DMS153 treated with DMSO at 0.1 percent for 48 hours (cell line): ENCODE measurements around the gene LENG1.

ENCODE experiments used
- DNase-seq: peaks from one replicate; lab custom pipeline; 2025; ENCODE audit not compliant: unreplicated experiment; lab: John Stamatoyannopoulos, UW

LENG1 gene

DNA sequence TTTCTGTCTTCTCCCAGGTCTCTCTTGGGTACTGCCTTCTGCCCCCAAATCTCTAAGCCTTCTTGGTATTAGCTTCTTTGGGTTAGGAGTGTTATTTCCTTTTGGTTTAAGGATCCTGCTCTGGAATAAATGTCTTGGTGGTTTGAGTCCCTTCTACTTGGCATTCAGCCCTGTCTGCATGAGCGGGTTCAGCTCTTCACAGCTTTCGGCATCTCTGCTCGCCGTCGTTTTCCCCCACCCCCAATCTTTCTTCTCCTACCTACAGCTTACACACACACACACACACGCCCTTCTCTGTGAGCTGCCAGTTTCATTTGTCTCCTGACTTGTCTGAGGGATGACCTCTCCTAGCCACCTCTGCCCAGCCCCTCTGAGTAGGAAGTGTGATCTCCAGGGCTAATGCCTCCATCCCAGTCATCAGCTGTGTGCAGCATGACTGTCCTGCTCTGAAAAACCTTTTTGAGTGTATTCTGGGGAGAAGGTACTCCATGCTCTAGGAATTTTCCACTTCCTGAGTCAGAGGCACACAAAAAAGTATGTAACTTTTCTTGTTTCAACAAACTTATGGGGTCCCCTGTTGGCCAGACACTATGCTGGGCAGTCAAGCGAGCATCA lies 17.2 kb downstream of the LENG1 start:
- no peak for DNase-seq

DNA sequence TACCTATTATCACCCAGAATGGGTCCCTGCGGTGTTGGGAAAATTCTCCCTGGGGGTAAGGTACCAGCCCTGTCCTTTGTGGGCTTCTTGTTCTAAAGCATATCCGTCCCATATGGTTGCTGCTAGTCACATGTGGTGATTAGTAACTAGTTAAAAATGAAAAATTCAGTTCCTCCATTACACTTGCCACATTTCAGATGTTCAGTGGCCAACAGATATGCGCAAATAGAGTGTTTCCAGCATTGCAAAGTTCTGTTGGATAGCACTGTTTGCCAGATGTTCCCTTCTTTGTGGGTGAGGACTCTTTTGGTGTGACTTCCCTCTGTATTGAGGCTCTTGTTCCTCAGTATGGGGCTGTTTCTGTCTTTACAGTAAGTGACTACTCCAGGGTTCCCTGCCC lies 18.2 kb downstream of the LENG1 start:
- DNase-seq: no peak

DNA sequence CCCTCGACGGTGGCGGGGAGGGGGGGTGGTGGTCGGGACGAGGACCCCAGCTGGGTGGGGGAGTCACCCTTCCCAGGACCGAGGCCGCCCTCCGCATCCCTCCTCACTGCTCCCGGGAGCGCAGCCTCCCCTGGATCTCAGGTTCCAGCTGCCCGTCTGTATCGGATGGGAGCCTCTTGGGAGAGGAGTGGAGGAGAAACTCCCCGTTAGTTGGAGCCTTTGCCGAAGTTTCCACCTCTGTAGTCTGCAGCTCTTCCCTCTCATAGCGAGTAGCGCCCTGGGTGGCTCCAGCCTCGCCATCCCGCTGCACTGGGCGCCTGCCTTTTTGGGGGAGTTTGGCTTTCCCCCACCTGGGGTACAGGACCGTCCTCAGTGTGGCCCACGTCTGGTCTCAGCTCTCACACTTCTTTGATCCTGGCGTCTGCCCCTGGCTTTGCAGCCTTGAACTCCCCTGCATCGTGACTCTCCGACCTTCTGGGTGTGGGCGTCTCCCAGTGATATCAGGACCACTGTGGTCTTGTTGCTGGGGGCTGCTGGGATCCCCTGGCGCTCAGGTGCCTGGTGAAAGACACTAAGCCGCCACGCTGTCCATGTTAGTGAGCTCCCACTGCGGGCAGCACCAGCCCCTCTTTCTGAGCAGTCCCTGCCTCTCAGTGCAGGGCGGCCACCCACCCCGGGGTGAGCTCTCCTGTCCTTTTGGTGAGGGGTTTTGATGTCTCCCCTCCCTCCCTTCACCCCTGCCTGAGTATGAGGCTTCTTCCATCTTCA lies 20.8 kb downstream of the LENG1 start:
- no peak for DNase-seq

DNA sequence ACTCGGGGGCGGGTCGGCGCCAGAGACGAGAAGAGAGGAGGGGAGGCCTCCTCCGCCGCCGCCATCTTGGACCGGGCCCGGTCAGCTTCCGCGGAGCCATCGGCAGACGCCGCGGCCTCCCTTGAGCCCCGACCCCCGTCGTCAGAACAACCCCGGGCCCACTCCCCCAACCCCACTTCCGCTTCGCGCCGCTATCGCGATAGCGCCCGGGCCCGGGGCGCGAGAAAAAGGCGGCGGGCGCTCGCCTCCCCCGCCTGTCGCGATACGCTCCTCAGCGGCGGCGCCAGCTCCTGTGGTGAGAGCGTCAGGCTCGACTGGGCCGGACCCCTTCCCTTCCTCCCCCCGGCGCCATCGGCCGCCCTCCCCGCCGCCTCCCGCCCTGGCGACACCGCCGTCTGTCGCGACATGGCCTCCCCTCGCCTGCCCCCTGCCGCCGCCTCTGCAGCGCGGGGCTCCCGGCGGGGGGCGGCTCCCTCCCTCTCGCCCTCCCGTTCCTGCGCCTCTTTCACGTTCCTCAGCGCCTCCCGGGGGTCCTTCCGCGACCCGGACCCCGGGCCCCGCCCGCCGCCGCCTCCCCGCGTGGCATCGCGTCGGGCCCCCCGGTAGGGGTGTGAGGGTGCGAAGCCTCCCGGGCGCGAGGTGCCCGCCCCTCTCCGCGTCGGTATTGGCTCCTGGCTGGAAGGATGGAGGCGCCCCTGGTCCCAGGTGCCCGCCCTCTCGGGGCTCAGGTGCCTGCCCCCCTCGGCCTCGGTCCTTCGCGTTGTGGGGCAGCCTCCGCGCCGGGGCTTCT lies 21.6 kb downstream of the LENG1 start, which contains the start of gene CNOT3:
Gene CNOT3 (plus strand): TSS at position 64 of the 790 bp plus-strand sequence. CDS start 5,217 bp downstream, outside the sequence.
- no peak for DNase-seq

DNA sequence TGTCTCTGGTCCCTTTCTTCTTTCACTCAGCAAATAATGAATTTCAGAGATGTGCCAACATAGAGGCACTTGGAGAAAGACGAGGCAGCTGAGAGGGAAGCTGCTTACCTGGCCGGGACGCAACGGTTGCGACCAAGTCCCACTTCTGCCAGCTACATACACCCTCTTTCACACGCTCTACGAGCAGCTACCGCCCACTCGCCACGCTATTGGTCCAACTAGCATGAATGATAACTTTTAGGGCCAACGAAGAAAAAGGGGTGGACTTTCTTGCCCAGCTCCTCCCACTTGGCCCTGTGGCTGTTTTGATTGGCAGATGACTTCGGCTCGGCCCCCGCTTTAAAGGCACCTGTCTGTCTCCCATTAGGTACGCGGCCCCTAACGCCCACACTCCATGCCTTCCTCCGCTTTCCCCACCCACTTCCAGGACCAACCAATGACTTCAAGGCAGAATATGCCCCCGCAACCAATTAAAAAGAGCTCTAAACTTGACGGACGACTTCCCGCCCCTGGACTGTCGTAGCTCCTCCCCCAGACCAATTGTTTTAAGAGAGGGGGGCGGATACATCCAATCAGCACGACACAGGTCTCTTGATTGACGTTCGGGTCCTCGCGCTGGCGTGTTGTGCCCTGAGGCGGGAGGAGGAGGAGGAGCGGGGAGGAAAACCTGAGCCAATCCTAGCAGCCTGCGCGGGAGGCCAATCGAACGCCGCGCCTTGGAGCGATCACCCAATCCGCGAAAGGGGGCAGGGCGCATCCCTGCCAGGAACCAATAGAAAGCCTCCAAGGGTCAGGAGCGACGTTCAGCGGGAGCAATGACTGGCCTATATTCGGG lies 22.4 kb downstream of the LENG1 start:
- DNase-seq: peak; percentile 100

DNA sequence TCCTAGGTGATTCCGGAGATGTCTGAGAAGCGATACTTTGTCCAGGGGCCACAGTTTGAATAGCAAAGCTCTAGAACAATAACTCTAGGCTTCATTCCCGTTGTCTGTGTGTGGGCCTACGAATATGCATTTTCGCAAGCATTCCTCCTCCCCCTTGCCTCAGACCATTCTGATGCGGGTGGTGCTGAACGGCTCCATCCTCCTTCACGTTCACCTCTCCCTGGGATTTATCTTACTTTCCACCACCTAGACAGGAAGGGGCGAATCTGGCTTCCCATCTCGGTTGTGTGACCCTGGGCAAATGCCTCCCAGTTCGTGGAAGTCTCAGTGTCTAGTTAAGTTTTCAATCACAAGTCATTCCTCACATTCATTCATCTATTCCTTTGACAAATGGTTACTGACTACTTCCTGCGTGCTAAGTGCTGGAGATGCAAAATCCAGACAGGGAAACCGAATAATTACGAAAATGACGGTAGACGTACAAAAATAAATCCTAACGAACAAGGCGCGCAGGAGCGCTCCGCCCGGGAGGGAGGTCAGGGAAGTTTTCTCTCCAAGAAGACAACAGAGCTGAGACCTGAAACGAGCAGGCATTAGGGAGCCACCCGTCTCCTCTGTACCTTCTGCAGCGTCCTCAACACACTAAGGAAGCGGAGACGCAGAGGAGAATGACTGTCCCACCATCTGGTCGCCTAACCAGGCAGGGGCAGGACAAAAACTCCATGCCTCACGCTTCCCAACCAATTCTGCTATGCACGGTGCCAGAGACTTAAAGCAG lies 23.2 kb downstream of the LENG1 start:
- no peak for DNase-seq

DNA sequence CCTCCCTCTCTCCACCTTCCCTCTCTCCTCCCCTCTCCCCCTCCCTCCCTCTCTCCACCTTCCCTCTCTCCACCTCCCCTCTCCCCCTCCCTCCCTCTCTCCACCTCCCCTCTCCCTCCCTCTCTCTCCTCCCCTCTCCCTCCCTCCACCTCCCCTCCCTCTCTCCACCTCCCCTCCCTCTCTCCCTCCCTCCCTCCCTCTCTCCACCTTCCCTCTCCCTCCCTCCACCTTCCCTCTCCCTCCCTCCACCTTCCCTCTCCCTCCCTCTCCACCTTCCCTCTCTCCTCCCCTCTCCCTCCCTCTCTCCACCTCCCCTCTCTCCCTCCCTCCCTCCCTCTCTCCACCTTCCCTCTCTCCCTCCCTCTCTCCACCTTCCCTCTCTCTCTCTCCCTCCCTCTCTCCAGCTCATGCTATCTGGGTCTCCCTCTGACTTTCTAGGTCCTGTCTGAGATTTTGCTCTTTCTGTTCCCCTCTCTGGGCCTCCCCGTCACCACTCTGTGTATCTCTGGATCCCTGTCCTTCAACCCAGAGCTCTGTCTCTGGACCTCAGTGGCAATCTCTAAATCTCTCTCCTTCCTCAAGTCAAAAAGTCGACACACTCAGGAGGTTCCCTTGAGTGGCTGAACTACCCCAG lies 25.4 kb downstream of the LENG1 start:
- no peak for DNase-seq

DNA sequence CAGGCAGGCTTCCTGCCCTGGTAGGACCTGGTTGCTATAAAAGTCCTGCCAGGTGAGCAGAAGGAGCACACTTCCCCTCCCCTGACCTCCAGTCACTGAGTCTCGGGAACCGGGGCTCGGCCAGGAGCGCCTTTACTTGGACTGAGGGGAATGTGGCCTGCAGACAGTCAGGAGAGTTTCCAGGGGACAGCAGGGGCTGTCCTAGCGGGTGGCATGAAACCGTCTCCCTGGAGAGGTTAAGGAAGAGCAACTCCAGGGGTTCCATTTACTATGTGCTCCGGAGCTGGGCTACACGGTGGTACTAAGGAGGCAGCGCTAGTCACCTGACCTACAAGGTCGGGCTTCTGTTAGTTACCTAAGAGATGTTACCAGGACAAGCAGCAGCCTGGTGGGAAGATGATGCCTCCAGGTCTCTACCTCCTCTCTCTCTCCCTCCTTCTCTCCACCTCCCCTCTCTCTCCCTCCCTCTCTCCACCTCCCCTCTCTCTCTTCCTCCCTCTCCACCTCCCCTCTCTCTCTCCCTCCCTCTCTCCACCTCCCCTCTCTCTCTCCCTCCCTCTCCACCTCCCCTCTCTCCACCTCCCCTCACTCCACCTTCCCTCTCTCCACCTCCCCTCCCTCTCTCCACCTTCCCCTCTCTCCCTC lies 26.1 kb downstream of the LENG1 start:
- DNase-seq: peak; percentile 54

DNA sequence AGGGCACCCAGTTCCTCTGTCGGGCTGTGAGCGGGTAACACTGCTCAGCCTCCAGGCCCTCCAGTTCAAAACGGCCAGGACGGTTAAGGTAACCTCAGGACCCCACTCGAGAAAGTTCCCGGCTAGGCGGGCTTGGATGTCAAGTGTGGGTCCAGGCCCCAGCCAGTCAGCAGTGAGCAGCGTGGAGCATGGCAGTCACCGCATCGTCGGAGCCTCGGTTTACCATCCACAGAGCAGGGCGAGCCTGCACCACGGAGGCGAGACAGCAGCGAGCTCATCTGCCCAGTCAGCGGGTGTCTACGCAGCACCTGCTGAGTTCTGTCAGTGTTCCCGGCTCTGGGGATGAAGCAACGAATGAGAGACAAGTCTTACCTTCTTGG lies 29.9 kb downstream of the LENG1 start:
- no peak for DNase-seq

DNA sequence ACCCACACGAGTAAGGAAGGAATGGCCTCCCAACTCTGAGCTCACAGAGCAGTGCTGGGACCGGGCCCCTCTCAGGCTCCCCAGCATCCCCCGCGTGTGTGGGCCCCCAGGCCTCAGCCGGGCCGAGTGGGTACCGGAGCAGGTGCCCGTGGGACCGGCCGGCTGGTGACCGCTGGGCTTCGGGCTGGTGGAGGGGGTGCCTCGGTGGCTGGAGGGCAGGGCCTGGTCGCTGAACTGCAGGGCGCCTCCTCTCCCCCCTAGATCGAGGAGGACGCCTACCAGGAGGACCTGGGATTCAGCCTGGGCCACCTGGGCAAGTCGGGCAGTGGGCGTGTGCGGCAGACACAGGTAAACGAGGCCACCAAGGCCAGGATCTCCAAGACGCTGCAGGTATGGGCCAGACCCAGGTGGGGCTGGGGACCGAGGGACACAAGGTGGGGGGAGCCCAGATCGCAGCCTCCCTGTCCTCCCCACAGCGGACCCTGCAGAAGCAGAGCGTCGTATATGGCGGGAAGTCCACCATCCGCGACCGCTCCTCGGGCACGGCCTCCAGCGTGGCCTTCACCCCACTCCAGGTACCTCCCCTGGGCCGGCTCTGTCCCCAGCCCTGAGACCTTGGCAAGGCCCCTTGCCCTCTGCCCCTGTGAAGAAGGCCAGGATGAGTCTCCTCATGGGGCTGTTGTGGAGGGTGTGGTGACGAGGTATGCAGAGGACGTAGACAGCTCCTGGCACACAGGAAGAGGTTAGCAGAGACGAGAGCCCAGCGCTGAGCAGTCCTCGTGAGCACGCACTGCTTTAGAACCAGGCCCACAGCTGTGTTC lies 30.5 kb downstream of the LENG1 start:
- DNase-seq: no peak

DNA sequence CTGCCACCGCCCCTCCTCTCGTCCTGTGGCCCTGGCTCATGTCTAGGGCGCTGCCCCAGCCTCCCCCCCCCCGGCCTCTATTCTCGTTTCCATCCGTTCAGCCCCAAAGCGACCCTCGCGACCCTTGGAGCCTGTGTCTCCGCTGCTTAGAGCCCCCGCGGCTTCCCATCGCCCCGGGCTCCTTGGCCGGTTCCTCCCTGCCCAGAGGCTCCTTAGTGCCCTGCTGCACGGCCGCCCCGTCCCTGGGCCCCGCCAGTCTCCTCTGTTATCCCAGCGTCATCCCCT lies 31.1 kb downstream of the LENG1 start:
- no peak for DNase-seq

DNA sequence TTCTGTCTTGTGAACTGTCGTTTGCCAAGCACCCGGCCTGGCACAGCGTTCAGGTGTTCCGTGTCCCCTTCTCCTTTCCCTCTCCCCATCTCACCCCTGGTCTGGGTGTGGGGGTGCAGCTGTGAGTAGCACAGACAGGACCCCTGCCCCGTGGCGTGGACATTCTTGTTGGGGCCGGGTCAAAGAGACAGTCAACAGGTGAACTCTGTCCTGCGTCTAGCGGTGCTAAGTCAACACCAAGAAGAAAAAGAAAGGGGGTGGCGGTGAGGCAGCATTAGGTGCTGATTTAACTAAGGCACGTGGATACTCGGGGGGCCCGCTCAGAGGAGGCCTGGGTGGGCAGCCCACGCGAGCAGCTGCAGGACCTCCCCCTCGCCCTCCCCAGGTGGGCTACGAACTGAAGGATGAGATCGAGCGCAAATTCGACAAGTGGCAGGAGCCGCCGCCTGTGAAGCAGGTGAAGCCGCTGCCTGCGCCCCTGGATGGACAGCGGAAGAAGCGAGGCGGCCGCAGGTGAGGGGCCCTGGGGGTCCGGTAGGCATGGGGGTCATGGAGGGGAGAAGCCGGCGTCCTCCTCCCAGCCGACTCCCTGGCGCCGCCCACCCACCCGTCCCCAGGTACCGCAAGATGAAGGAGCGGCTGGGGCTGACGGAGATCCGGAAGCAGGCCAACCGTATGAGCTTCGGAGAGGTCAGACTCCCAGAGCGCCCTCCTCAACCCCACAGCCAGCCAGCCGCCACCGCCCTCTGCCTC lies 31.7 kb downstream of the LENG1 start:
- no peak for DNase-seq

DNA sequence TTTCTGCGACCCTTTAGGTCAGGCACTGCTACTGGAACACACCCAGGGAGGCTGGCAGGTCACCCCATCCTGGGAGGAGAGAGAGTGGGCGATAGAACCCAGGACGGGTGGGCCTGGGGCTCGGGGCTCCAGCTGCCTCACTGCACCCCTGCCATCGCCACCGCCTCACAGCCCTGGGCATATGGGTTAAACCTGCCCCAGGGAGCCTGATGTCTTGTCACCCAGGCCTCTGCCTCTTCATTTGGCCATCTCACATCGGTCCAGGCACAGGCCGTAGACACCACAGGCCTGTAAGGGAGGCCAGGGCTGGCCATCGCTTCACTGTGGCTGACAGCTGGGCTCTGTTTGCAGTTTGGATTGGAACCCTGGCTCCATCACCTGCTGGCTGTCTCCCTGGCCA lies 33.8 kb downstream of the LENG1 start:
- DNase-seq: no peak

DNA sequence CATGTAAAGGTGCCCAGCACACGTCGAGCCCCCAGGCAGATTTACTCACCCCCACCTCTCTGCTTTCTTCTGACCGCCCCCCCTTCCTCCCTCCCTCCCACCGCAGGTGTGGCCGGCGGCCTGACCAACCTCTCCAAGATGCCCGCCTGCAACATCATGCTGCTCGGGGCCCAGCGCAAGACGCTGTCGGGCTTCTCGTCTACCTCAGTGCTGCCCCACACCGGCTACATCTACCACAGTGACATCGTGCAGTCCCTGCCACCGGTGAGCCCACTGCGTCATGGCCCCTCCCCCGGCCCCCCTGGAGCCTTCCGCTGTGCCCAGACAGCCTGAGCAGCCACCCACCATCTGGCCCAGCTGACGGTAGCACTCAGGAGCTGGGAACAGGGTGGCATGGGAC lies 35.1 kb downstream of the LENG1 start:
- no peak for DNase-seq

DNA sequence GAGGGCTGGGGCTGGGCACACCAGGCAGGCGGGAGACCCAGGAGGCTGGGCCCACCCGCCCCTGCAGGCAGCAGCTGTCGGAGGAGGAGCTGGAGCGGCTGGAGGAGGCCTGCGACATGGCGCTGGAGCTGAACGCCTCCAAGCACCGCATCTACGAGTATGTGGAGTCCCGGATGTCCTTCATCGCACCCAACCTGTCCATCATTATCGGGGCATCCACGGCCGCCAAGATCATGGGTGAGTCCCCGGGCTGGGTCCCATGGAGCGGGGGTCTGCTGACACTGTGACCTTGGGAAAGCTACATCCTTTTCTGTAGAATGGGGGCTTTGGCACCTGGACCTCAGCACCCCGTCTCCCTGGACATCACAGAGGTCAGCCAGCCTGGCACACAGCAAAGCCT lies 35.8 kb downstream of the LENG1 start:
- no peak for DNase-seq

DNA sequence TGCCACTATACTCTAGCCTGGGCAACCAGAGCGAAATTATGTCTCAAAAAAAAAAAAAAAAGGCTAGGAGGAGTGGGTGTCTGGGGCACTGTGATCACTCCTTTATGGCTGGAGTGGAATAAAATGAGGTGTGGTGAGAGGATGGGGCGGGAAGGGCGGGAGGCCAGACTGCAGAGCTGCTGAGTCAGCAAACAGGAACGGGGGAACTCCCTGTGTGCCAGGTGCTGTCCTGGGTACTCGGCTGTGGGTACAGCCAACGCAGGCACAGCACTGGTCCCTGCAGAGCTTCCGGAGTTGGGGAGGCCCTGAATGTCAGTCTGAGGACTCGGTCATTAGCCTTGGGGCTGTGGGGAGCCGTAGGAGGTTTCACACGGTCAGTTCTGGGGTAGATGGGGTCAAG lies 38.3 kb downstream of the LENG1 start:
- no peak for DNase-seq

DNA sequence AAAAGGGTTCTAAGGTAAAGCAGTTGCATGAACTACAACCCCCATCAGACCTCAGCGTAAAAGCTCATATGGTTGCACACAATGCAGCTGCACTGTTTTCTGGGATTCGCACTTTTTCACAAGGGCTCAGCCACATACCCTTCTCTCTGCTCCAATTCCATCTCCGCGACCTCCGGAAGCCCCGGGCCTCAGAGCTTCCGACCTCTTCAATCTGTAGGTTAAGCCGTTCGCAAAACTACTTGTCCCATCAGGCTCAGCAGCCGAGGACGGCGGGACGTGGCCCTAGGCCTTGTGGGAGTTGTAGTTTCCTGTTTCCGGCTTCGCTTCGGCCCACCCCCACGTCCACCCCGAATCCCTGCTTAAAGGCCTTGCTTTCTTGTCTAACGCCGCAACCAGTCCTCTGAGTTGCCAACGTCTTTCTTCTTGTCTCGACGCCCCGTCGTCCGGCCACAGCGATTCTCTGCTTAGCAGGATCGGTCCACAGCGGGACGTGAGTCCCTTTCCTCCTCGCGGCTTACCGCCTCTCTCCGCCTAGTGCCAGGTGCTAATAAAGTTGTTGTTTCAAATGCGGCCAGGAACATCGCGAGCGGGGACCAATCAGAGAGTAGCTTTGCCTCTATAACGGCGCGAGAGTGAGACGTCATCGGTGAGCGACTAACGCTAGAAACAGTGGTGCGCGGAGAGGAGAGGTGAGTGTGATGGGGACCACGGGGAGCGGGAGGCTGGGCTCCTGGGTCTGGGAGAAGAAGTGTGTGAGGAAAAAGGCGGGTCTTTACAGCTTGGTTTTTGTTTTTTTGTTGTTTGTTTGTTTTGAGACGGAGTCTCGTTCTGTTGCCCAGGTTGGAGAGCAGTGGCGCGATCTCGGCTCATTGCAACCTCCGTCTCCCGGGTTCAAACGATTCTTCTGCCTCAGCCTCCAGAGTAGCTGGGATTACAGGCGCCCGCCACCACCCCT lies 44.1 kb downstream of the LENG1 start, which contains the start of the genes PRPF31 and TFPT:
Gene PRPF31 (plus strand): TSS at position 646 of the 955 bp plus-strand sequence. CDS start 2,525 bp downstream, outside the sequence.
Gene TFPT (minus strand): TSS at position 549 of the 955 bp plus-strand sequence. CDS start 388 bp downstream, at position 161.
- peak; percentile 92 for DNase-seq
